HUES6 (cell line): ENCODE results near the gene OR4C46.
"Not testable (repeated sequence)": the region's sequence is repeated elsewhere in the genome, so short reads cannot be mapped to it uniquely, and the experiment has no call there.

ENCODE experiments used
- H3K27ac ChIP-seq: 2 replicates; pipeline ENCODE4 v1.7.0; 2013; ENCODE audit warnings: low read depth, mild to moderate bottlenecking, low read length, inconsistent platforms
- H3K27me3 ChIP-seq: 2 replicates; pipeline ENCODE4 v1.6.1; 2013; ENCODE audit warnings: low read length; ENCODE audit not compliant: control insufficient read depth, insufficient read depth
- H3K36me3 ChIP-seq: 2 replicates; pipeline ENCODE4 v1.6.1; 2013; ENCODE audit warnings: low read length; ENCODE audit not compliant: control insufficient read depth, insufficient read depth
- H3K4me1 ChIP-seq: 2 replicates; pipeline ENCODE4 v1.6.1; 2013; ENCODE audit warnings: low read length; ENCODE audit not compliant: control insufficient read depth, insufficient read depth
- H3K4me3 ChIP-seq: 2 replicates; pipeline ENCODE4 v1.5.1; 2013; ENCODE audit warnings: low read depth, low read length
- H3K9ac ChIP-seq: one replicate; pipeline ENCODE4 v1.6.1; 2013; ENCODE audit warnings: mild to moderate bottlenecking, low read length
- H3K9me3 ChIP-seq: 2 replicates; pipeline ENCODE4 v1.6.1; 2013; ENCODE audit warnings: low read depth, low read length; ENCODE audit not compliant: control insufficient read depth, insufficient read depth

Gene OR4C46

GRCh38 chr11:54603898-54604297 lies at the start of gene OR4C46:
OR4C46 (minus strand) TSS chr11:54603998; CDS start chr11:54603998, 0 bp downstream.
- H3K36me3 ChIP-seq, result no peaks in the 10 kb centered on the region
- no peak within 1 kb of the TSS for H3K4me3 ChIP-seq
- no peaks in the 10 kb centered on the region for H3K4me1 ChIP-seq
- H3K9ac ChIP-seq, result no peak within 1 kb of the TSS
- H3K27ac ChIP-seq, result no peak within 1 kb of the TSS
- no peaks in the 10 kb centered on the region for H3K27me3 ChIP-seq
- peaks cover 30% of the 10 kb centered on the region; the same call in 1 of the 2 replicates for H3K9me3 ChIP-seq

DNA sequence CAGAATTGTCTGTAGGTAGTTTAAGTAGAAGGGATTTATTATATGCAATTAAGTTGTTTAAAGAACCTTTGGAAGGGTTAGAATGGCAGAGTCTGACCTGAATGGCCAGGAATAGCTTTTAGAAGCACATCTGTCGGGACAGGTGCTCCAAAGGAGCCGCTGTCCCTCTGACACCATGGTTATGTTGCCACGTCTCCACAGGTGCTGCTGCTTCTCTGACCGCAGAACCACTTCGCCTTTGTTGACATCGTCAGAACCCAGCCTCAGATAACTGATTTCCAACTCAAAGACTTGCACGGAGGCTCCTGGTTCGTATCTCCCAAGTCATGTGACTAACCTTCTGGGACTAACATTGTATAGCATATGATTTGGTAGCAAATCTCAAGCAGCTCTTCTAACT lies 41.8 kb upstream of the OR4C46 start:
- not testable (repeated sequence) for H3K27me3 ChIP-seq, H3K4me3 ChIP-seq
- H3K9me3 ChIP-seq, result peaks cover 27% of the 10 kb centered on the region; the same call in 1 of the 2 replicates

DNA sequence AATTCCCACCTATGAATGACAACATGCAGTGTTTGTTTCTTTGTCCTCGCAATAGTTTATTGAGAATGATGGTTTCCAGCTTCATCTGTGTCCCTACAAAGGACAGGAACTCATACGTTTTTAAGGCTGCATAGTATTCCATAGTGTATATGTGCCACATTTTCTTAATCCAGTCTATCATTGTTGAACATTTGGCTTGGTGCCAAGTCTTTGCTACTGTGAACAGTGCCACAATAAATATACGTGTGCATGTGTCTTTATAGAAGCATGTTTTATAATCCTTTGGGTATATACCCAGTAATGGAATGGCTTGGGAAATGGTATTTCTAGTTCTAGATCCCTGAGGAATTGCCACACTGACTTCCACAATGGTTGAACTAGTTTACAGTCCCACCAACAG lies 42.4 kb downstream of the OR4C46 start:
- H3K9ac ChIP-seq, H3K27ac ChIP-seq, H3K4me1 ChIP-seq, H3K4me3 ChIP-seq, H3K27me3 ChIP-seq, H3K36me3 ChIP-seq: not testable (repeated sequence)
- peaks cover 49% of the 10 kb centered on the region for H3K9me3 ChIP-seq

More for the DNA sequence above, 41.8 kb upstream of the OR4C46 start:
- H3K36me3 ChIP-seq, H3K4me1 ChIP-seq, H3K9ac ChIP-seq, H3K27ac ChIP-seq: not testable (repeated sequence)

DNA sequence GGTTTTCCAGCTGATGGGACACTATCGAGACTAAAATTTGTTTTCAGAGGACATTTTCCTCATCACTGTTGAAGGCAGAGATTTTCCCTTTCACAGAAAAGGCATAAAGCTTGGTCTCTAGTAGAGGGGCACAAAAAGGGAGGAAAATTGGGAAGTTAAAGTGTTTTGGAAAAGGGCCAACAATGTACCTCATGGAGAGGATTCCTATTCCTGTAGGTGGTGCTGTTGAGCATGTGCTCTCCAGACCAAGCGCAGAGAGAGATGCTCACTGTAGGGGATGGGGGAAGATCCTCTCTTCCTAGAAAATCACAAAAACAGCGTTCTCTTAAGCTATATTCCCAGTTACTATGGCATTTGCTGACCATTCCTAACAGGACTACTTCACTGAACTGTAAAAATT lies 44.9 kb downstream of the OR4C46 start:
- H3K4me1 ChIP-seq, result no peaks in the 10 kb centered on the region
- no peaks in the 10 kb centered on the region for H3K36me3 ChIP-seq
- H3K4me3 ChIP-seq, result no peak overlapping the region
- H3K27me3 ChIP-seq, result no peaks in the 10 kb centered on the region
- no peak overlapping the region for H3K9ac ChIP-seq
- no peak overlapping the region for H3K27ac ChIP-seq
- H3K9me3 ChIP-seq, result peaks cover 42% of the 10 kb centered on the region

- Histone ChIP-seq H3K9me3 (peaks cover 42% of the 10 kb centered on the region), H3K4me3 (no peak overlapping the region), H3K27me3 (no peaks in the 10 kb centered on the region), H3K9ac (no peak overlapping the region), H3K4me1 (no peaks in the 10 kb centered on the region), H3K27ac (no peak overlapping the region), H3K36me3 (no peaks in the 10 kb centered on the region)
Observed at GRCh38 chr11:54558407-54558806, 45.4 kb downstream of the OR4C46 start.
